ENCODE data around the gene MYO18B.

GRCh38 chr22:25818541-25818940, 76.6 kb downstream of the MYO18B start:
- TF ChIP-seq SPI1 (IDR thresholded peaks at IDR 0.05; ENCODE audit: low read depth, low read length), result no peak
- TF ChIP-seq POLR2A (IDR thresholded peaks at IDR 0.05; ENCODE audit: low read depth, low read length), result no peak
- TF ChIP-seq POLR2AphosphoS5 (IDR thresholded peaks at IDR 0.05; ENCODE audit: low read depth, low read length), result no peak
- TF ChIP-seq POU2F2 (IDR thresholded peaks at IDR 0.05; ENCODE audit: low read depth, low read length), result no peak
- TF ChIP-seq TAF1 (IDR thresholded peaks at IDR 0.05; ENCODE audit: low read depth, low read length), result no peak
